ENCODE measurements around the gene VAV3. TPM values are rescaled to one million over a fixed set of nuclear protein-coding genes. Genes with fewer than 3 reads are reported as not detected.

VAV3 gene
- total RNA-seq = 1 to 10 TPM; 5.5 to 5.6 TPM
- 5.9 TPM for polyA plus RNA-seq (2013, experiment 1 of 2)
- 4.4 TPM for polyA plus RNA-seq (2013, experiment 2 of 2)
- total RNA-seq = 6.0 to 87.8 (median 17.0) reads per million in 172 experiments

GRCh38 chr1:107965110-107965991, at the start of gene VAV3:
Gene VAV3, minus strand, starts transcription at chr1:107965180. Its CDS starts 311 bp downstream, at chr1:107964869.
- peaks cover 29% of the 10 kb centered on the region for H3K4me1 Mint-ChIP-seq (ENCODE audit: low read depth)
- Histone ChIP-seq H3K4me1 (ENCODE audit: insufficient read depth, low read length) (peaks cover 23% of the 10 kb centered on the region), H3K27me3 (ENCODE audit: control insufficient read depth in 1 of 2, insufficient read depth in 2 of 2, low read length in 2 of 2) (no peaks in the 10 kb centered on the region), H3K9me3 (ENCODE audit: control insufficient read depth in 1 of 2, insufficient read depth in 1 of 2, low read length in 2 of 2) (no peaks in the 10 kb centered on the region), H3K36me3 (ENCODE audit: insufficient read depth, low read length) (no peaks in the 10 kb centered on the region), H3K27ac (ENCODE audit: low read depth in 1 of 2, low read length in 2 of 2) (peak within 1 kb of the TSS; percentile 6 to 48), H3K4me3 (ENCODE audit: low read length) (peak within 1 kb of the TSS; percentile 85)
- ATAC-seq (ENCODE audit: poor library complexity) (peak; percentile 57), DNase-seq (peak in 12 of 14 experiments; percentile 17 to 71 (median 40))
- POLR2A ChIA-PET = interaction anchor here (1.1 to 1.3 kb wide), 2 partner anchors 113 to 183 kb away, joined by 4 read pairs; no protein-coding TSS in a partner anchor
- peak within 1 kb of the TSS; percentile 91 for H3K27ac Mint-ChIP-seq
- CTCF ChIA-PET = no interaction called here
- H3K36me3 Mint-ChIP-seq (ENCODE audit: low read depth) = peaks cover 15% of the 10 kb centered on the region
- intact Hi-C loops (cut with DNase I, micrococcal nuclease) = loop anchor here (2.0 to 5.0 kb wide), 2 partner anchors 113 to 157 kb away; no protein-coding TSS in a partner anchor
- peak within 1 kb of the TSS; percentile 91 for H3K4me3 Mint-ChIP-seq
- H3K27me3 Mint-ChIP-seq = no peaks in the 10 kb centered on the region
- no peaks in the 10 kb centered on the region for H3K9me3 Mint-ChIP-seq
- TF ChIP-seq, protein P1, sequence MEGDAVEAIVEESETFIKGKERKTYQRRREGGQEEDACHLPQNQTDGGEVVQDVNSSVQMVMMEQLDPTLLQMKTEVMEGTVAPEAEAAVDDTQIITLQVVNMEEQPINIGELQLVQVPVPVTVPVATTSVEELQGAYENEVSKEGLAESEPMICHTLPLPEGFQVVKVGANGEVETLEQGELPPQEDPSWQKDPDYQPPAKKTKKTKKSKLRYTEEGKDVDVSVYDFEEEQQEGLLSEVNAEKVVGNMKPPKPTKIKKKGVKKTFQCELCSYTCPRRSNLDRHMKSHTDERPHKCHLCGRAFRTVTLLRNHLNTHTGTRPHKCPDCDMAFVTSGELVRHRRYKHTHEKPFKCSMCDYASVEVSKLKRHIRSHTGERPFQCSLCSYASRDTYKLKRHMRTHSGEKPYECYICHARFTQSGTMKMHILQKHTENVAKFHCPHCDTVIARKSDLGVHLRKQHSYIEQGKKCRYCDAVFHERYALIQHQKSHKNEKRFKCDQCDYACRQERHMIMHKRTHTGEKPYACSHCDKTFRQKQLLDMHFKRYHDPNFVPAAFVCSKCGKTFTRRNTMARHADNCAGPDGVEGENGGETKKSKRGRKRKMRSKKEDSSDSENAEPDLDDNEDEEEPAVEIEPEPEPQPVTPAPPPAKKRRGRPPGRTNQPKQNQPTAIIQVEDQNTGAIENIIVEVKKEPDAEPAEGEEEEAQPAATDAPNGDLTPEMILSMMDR (IDR thresholded peaks at IDR 0.05) = no peak

DNA sequence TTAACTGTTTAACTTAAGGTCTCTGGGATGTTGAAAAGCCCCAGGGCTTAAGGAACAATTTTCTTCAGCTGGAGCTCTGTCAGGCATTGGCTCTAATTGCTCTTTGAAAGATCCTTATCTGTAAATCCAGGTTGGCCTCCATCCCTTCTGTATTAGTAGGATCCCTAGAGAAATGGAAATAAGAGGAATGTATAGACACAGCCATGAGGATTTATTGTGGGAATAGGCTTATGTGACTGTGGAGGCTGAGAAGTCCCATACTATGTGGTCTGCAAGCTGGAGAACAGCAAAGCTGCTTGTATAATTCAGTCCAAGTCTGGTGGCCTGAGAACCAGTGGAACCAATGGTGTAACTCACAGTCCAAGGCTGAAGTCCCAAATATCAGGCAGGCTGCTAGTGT, 47.6 kb upstream of the VAV3 start:
- H3K27me3 ChIP-seq (ENCODE audit: control insufficient read depth in 1 of 2, insufficient read depth in 2 of 2, low read length in 2 of 2) = no peaks in the 10 kb centered on the region
- CTCF ChIA-PET = interaction anchor here (0.9 kb wide), 1 partner anchor 9 kb away, joined by 3 read pairs; no protein-coding TSS in a partner anchor
- ATAC-seq (ENCODE audit: poor library complexity) = no peak
- no peak for DNase-seq
- TF ChIP-seq, protein P1 (IDR thresholded peaks at IDR 0.05) = no peak
- Mint-ChIP-seq H3K36me3 (ENCODE audit: low read depth) (no peaks in the 10 kb centered on the region), H3K4me3 (no peak overlapping the region), H3K4me1 (ENCODE audit: low read depth) (no peaks in the 10 kb centered on the region), H3K27ac (no peak overlapping the region), H3K27me3 (no peaks in the 10 kb centered on the region), H3K9me3 (no peaks in the 10 kb centered on the region)
- intact Hi-C loops (cut with DNase I, micrococcal nuclease) = no loop called here
- H3K4me1 ChIP-seq (ENCODE audit: insufficient read depth, low read length) = no peaks in the 10 kb centered on the region
- no peak overlapping the region for H3K27ac ChIP-seq (ENCODE audit: low read depth in 1 of 2, low read length in 2 of 2)
- H3K9me3 ChIP-seq (ENCODE audit: control insufficient read depth in 1 of 2, insufficient read depth in 1 of 2, low read length in 2 of 2) = no peaks in the 10 kb centered on the region
- POLR2A ChIA-PET = no interaction called here
- no peak overlapping the region for H3K4me3 ChIP-seq (ENCODE audit: low read length)
- H3K36me3 ChIP-seq (ENCODE audit: insufficient read depth, low read length) = no peaks in the 10 kb centered on the region

- Mint-ChIP-seq H3K9me3 (no peaks in the 10 kb centered on the region), H3K4me1 (ENCODE audit: low read depth) (no peaks in the 10 kb centered on the region), H3K4me3 (no peak overlapping the region), H3K36me3 (ENCODE audit: low read depth) (no peaks in the 10 kb centered on the region), H3K27me3 (no peaks in the 10 kb centered on the region), H3K27ac (no peak overlapping the region)
- ChIA-PET CTCF (no interaction called here), POLR2A (no interaction called here)
- no peaks in the 10 kb centered on the region for H3K4me1 ChIP-seq (ENCODE audit: insufficient read depth, low read length)
- TF ChIP-seq, protein P1 (IDR thresholded peaks at IDR 0.05) = no peak
- H3K27ac ChIP-seq (ENCODE audit: low read depth in 1 of 2, low read length in 2 of 2) = no peak overlapping the region
- intact Hi-C loops (cut with DNase I, micrococcal nuclease) = no loop called here
- no peaks in the 10 kb centered on the region for H3K36me3 ChIP-seq (ENCODE audit: insufficient read depth, low read length)
- ATAC-seq (ENCODE audit: poor library complexity) = no peak
- no peak for DNase-seq
- H3K27me3 ChIP-seq (ENCODE audit: control insufficient read depth in 1 of 2, insufficient read depth in 2 of 2, low read length in 2 of 2) = no peaks in the 10 kb centered on the region
- no peaks in the 10 kb centered on the region for H3K9me3 ChIP-seq (ENCODE audit: control insufficient read depth in 1 of 2, insufficient read depth in 1 of 2, low read length in 2 of 2)
- no peak overlapping the region for H3K4me3 ChIP-seq (ENCODE audit: low read length)
These were observed 46.3 kb upstream of the VAV3 start for GRCh38 chr1:108011295-108011694.

Data from CD4-positive, alpha-beta T cell (primary cell).